ENCODE data around the gene PIGT. TPM values are rescaled to one million over a fixed set of nuclear protein-coding genes. Genes with fewer than 3 reads are reported as not detected.

Gene PIGT
- total RNA-seq, 1 donor from 2014 or later: 55.5 TPM

DNA sequence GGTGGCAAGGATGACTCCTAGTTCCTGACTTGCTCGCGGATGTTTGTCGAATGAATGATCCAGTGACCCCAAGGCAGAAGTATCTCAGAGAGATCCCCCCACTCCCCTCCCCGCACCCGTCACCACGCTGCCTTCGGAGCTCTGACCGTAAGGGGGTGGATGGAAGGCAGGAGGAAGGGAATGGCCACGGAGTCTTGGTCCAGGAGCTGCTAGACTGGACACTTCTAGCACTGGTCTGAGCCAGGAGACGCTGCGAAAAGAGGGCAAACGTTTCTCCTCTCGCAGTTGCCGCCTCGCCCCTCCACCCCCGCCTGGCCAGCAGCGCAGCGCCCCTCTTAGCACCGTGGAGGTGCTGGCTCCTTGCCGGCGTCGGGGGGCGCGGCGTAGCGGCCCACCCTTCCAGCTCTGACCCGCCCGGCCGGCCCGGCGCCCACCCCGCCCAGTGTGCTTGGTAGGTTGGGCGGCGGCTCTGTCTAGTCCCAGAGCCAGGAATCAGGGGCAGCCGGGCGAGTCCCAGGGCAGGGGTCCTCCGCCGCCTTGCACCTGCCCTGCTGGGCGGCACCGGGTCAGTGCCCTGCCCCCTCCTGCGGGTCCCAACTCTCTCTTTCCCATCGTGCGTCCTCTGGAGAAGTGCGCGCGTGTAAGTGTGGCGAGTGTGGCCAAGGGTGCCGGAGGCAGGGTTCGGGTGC is 10.2 kb upstream of the PIGT start:
- Mint-ChIP-seq H3K27me3 (ENCODE audit: unreplicated experiment) (peaks cover 16% of the 10 kb centered on the region), H3K4me1 (ENCODE audit: low read depth, unreplicated experiment) (no peaks in the 10 kb centered on the region), H3K4me3 (ENCODE audit: unreplicated experiment) (peak overlapping the region; percentile 82), H3K36me3 (ENCODE audit: unreplicated experiment) (peaks cover 10% of the 10 kb centered on the region), H3K9me3 (ENCODE audit: unreplicated experiment) (peaks cover 13% of the 10 kb centered on the region), H3K27ac (ENCODE audit: unreplicated experiment) (no peak overlapping the region)
- DNase-seq: peak; percentile 31
- TF ChIP-seq CTCF (IDR thresholded peaks at IDR 0.05; ENCODE audit: partially characterized antibody, unreplicated experiment): no peak

DNA sequence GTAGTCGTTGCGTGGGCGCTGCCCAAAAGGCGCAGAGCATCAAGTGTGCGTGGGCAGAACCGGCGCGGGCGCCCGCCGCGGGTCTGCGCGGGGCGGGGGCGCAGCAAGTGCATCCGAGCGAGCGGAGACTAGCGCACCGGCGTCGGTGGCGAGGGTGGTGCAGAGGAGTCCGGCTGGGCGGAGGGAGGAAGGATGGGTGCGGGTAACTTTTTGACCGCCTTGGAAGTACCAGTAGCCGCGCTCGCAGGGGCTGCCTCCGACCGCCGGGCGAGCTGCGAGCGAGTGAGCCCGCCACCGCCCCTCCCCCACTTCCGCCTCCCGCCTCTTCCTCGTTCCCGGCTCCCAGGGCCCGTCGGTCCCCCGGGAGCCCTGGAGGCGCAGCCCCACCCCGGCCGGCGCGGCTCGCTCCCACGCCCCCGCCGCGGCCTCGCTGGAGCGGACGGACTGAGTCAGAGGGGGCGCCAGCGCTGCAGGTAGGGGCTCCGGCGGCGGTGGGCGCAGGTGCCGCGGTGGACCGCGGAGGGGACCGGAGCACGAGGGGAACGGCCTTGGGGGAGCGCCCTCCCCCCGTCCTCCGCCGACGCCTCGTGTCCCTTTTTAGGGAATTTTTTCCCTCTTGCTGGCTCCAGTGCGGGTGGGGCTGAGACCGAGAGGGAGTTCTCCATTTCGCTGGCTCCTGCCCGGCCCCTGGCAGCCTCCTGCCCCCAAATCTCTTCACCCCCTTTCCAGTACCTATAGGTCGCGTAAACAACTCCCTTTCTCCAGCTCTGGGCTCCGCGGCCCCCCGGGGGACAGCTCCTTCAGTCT is 9.5 kb upstream of the PIGT start:
- Mint-ChIP-seq H3K27me3 (ENCODE audit: unreplicated experiment) (peaks cover 17% of the 10 kb centered on the region), H3K27ac (ENCODE audit: unreplicated experiment) (no peak overlapping the region), H3K36me3 (ENCODE audit: unreplicated experiment) (peaks cover 7% of the 10 kb centered on the region), H3K4me3 (ENCODE audit: unreplicated experiment) (peak overlapping the region; percentile 82), H3K4me1 (ENCODE audit: low read depth, unreplicated experiment) (no peaks in the 10 kb centered on the region), H3K9me3 (ENCODE audit: unreplicated experiment) (peaks cover 11% of the 10 kb centered on the region)
- DNase-seq: peak; percentile 56
- no peak for TF ChIP-seq CTCF (IDR thresholded peaks at IDR 0.05; ENCODE audit: partially characterized antibody, unreplicated experiment)

GRCh38 chr20:45407067-45407745 is 8.7 kb upstream of the PIGT start:
- Mint-ChIP-seq H3K36me3 (ENCODE audit: unreplicated experiment) (no peaks in the 10 kb centered on the region), H3K4me3 (ENCODE audit: unreplicated experiment) (peak overlapping the region; percentile 82), H3K4me1 (ENCODE audit: low read depth, unreplicated experiment) (no peaks in the 10 kb centered on the region), H3K9me3 (ENCODE audit: unreplicated experiment) (peaks cover 5% of the 10 kb centered on the region), H3K27me3 (ENCODE audit: unreplicated experiment) (peaks cover 14% of the 10 kb centered on the region), H3K27ac (ENCODE audit: unreplicated experiment) (no peak overlapping the region)
- peak; percentile 40 for DNase-seq
- TF ChIP-seq CTCF (IDR thresholded peaks at IDR 0.05; ENCODE audit: partially characterized antibody, unreplicated experiment): no peak

GRCh38 chr20:45407783-45408645 is 7.9 kb upstream of the PIGT start, which contains the start of gene DBNDD2:
Gene DBNDD2 (plus strand): TSS chr20:45408289. CDS start chr20:45408468, 179 bp downstream.
- Mint-ChIP-seq H3K27ac (ENCODE audit: unreplicated experiment) (no peak within 1 kb of the TSS), H3K9me3 (ENCODE audit: unreplicated experiment) (peaks cover 5% of the 10 kb centered on the region), H3K27me3 (ENCODE audit: unreplicated experiment) (peaks cover 16% of the 10 kb centered on the region), H3K36me3 (ENCODE audit: unreplicated experiment) (no peaks in the 10 kb centered on the region), H3K4me1 (ENCODE audit: low read depth, unreplicated experiment) (no peaks in the 10 kb centered on the region), H3K4me3 (ENCODE audit: unreplicated experiment) (peak within 1 kb of the TSS; percentile 82)
- no peak for TF ChIP-seq CTCF (IDR thresholded peaks at IDR 0.05; ENCODE audit: partially characterized antibody, unreplicated experiment)
- DNase-seq: no peak
